CD4-positive, alpha-beta T cell treated with Interleukin-4 for 1 hour (primary cell): ENCODE results near the gene ARHGAP23.
"Not testable (repeated sequence)": the region's sequence is repeated elsewhere in the genome, so short reads cannot be mapped to it uniquely, and the experiment has no call there.

Experiments
- DNase-seq, 2 donors: peaks; one replicate each; pipeline ENCODE4 v3.0.0-alpha.2; 2020 to 2022

ARHGAP23 gene

DNA sequence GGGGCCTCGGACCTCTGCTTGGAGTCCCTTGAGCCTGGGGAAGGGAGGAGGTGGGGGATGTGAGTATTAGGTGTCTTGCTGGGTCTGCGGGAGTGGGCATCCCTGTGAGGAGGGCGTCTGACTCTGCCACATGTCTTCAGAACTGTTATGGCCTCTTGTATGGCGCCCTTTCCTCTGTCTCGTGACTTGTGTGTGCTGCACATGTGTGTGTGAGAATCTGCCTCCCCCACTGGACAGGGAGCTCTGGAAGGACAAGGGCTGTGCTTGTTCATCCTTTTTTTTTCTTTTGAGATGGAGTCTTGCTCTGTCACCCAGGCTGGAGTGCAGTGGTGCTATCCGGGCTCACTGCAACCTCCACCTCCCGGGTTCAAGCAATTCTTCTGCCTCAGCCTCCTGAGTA is 33.4 kb downstream of the ARHGAP23 start:
- DNase-seq: no peak

GRCh38 chr17:38463451-38463858 is 35.2 kb downstream of the ARHGAP23 start:
- DNase-seq: no peak

GRCh38 chr17:38464251-38464722 is 36.0 kb downstream of the ARHGAP23 start:
- DNase-seq: no peak

DNA sequence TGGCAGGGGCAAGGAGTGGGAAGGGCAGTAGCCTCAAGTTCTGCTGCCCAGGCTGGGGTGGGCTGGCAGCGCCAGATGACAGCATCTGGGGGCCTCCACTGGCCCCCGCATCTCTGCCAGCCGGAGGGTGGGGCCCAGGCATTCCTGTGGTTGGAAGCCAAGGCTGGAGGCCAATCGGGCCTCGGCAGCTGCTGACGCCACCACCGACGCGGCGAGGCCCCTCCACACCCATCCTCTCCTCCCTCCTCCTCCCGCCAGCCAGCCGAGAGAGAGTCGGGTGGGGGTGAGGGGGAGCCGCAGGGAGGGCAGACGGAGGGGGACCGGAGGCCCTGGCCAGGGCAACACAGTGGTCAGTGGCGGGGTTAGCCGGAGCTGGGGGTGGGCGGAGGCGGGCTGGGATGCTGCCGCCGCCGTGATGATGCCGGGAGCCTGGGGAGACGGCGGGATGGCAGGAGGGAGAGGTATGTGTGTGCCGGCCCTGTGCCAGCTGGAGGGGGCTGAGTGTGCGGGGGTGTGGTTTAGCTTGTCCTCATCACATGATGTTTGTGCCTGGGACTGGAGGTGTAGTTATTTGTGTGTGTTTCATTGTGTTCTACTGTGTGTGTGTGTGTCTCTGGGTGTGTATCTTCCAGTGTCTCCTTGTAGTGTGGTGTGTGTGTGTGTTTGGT is 36.6 kb downstream of the ARHGAP23 start:
- no peak for DNase-seq

- no peak for DNase-seq
These were observed 37.4 kb downstream of the ARHGAP23 start for GRCh38 chr17:38465391-38466345.

DNA sequence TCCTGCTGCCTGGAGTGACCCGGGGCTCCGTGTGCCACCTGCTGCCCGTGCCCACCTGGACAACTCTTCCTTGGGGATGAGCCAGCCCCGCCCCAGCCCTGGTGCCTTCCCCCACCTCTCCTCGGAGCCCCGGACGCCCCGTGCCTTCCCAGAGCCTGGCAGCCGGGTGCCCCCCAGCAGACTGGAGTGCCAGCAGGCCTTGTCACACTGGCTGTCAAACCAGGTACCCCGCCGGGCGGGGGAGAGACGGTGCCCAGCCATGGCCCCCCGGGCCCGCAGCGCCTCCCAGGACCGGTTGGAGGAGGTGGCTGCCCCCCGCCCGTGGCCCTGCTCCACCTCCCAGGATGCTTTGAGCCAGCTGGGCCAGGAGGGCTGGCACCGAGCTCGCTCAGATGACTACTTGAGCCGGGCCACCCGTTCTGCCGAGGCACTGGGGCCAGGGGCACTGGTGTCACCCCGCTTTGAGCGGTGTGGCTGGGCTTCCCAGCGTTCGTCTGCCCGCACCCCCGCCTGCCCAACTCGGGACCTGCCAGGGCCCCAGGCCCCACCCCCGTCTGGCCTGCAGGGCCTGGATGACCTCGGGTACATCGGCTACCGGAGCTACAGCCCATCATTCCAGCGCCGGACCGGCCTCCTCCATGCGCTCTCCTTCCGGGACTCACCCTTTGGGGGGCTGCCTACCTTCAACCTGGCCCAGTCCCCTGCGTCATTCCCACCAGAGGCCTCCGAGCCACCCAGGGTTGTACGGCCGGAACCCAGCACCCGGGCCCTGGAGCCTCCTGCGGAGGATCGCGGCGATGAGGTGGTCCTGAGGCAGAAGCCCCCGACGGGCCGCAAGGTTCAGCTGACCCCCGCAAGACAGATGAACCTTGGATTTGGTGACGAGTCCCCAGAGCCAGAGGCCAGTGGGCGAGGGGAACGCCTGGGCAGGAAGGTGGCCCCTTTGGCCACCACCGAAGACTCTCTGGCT is 38.4 kb downstream of the ARHGAP23 start:
- no peak for DNase-seq

DNA sequence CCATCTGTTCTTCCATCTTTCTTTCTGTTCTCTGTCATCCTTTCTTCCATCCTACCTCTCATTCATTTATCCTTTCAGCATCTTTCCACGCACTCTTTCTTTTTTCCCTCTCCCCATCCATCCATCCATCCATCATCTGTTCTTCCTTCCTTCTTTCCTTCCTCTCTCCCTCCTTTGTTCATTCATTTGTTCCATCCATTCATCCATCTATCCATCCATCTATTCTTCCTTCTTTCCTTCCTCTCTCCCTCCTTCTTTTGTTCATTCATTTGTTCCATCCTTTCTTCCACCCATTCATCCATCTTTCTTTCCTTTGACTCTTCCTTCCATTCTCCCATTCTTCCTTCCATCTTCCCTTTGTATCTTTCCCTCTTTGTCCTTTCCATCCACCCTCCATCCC is 39.2 kb downstream of the ARHGAP23 start:
- DNase-seq: no peak

- DNase-seq: no peak
These were observed 41.6 kb downstream of the ARHGAP23 start for GRCh38 chr17:38469875-38470274.

DNA sequence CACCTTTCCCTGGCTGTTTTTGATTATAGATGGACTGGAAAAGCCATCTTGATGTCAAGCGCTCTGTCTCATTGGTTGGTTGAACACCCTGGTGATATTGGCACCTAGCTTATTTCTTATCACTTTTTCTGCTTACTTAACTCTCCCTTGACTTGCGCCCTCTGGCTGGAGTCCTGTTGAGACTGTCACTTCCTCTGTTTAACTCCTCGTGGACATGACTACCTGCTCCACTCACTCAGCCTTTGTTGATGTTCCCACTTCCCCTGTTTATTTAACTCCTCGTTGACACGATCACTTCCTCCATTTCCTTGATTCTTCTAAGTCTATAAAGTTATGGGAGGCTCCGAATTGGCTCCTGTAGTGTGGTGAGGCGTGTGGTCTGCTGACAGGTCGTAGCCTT is 43.0 kb downstream of the ARHGAP23 start:
- DNase-seq: not testable (repeated sequence)

DNA sequence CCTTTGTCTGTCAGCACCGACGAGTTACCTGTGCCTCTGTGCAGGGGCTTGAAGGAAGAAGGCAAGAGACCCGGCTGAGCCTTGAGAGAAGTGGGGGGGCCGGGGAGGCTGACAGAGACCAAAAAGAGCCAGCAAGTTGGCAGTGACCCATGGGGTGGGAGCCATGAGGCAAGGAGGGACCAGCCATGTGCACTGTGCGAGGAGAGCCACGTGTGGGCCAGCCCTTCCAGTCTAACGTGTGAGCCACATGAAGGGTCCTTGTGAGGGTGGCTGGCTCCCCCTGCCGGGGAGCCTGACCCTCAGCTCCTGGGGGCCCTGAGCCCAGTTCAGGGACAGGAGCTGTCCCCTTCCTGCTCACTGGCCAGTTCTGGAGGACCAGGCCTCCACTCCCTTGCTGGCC is 46.4 kb downstream of the ARHGAP23 start:
- DNase-seq: not testable (repeated sequence)

GRCh38 chr17:38476549-38476948 is 48.3 kb downstream of the ARHGAP23 start:
- DNase-seq: no peak

DNA sequence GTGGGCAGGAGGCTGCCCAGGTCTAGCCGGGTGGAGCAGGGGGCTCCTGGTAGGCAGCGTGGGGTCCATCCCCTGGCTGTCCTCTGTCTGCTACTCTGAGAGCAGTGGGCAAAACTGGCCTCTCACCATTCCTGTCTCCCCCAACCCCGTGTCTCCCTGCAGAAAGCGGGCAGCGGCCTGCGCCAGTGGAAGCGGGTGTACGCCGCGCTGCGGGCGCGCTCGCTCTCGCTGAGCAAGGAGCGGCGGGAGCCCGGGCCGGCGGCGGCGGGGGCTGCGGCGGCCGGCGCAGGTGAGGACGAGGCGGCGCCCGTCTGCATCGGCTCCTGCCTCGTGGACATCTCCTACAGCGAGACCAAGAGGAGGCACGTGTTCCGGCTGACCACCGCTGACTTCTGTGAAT is 49.2 kb downstream of the ARHGAP23 start:
- not testable (repeated sequence) for DNase-seq

- not testable (repeated sequence) for DNase-seq
These were observed 49.7 kb downstream of the ARHGAP23 start for GRCh38 chr17:38477951-38478350.

DNA sequence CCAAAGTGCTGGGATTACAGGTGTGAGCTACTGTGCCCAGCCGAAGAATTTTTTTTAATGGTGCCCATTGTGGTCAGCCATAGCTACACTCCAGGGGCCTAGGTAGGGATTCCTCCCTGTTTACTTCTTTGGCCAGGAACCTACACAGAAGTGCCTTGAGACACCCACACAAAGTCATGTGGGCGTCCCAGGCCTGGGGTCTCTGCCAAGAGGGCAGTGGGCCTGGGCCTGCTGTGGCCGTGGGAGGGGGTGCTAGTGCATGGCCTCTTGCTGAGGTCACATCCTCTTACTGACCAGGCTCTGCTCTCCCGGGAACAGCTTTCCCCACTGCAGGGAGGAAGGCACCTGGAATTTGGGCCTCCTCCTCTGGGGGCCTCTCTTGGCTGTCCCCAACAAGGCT is 50.4 kb downstream of the ARHGAP23 start:
- not testable (repeated sequence) for DNase-seq

GRCh38 chr17:38482039-38482699 is 53.9 kb downstream of the ARHGAP23 start:
- DNase-seq: not testable (repeated sequence)

- DNase-seq: not testable (repeated sequence)
These were observed 54.4 kb downstream of the ARHGAP23 start for GRCh38 chr17:38482700-38483043.

DNA sequence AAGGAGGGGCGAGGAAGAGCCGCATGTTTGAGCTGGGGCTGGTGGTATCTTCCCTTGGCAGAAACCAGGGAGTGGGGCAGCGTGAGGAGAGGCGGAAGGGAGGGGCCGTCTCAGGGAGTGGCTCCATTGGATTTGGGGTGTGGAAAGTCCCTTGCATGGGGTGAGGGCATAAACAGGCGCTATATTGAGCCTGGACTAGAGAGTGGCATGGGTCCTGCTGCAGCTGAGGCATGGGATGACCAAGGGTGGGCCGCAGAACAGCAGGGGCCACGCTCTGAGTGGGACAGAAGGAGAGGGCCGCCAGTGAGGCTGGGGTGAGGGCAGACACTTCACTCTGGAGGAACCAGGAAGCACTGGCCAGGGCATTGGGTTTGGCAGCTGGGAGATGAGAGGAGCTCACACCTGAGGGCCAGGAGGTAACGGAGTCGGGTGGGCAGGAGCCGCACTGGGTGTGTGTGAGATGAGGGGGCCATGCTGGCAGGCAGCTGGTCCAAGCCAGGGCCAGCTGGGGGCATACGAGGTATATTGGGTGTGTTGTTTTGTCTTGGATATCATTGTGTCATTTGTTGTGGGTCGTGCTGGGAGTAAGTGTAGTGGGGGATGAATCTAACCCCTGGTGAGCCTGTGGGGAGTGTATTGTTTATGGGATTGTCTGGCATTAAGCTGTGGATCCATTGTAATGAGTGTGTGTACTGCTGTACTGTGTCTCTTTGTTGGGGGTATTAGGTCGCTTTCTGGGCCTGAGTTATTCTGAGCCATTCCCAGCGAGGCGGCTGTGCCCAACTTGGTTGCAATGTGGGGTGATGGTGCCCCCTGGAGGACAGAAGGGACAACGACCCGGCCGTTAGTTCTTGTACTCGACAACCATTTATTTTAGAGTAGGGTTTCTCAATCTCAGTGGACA is 56.2 kb downstream of the ARHGAP23 start:
- peak; percentile 59 to 65 for DNase-seq

- no peak for DNase-seq
These were observed 56.8 kb downstream of the ARHGAP23 start for GRCh38 chr17:38485146-38485468.

DNA sequence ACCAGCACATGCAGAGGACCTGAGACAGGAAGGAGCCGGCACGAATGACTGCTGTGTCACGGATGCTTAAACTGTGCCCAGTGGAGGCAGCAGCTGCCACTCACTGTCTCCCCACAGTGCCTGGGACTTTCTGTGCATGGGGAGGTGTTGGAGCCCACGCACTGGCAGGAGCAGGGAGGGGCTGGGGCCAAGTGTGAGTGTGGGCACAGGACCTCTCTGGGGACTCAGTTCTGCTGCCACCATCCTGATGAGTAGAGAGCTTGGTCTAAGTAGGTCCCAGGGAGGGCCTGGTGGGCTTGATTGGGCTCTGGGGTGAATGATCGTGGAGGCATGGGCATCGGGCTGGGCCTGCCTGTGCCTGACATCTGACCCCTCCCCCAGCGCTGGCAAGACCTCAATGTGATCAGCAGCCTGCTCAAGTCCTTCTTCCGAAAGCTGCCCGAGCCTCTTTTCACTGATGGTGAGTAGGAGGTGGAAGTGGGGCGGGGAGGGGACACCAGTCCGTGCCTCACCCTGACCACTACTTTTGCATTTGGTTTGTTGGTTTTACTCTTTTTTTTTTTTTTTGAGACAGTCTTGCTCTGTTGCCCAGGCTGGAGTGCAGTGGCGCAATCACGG is 57.5 kb downstream of the ARHGAP23 start:
- peak; percentile 34 to 43 for DNase-seq

- not testable (repeated sequence) for DNase-seq
These were observed 61.5 kb downstream of the ARHGAP23 start for GRCh38 chr17:38489774-38490173.
